NT2/D1 (cell line): ENCODE results near the gene SBF2.

Source experiments
- DNase-seq: peaks from one replicate; pipeline ENCODE4 v3.0.0-alpha.2; 2011; ENCODE audit warnings: low read depth, low spot score
- H3K27me3 ChIP-seq: 2 replicates; pipeline ENCODE4 v1.6.0; 2011; ENCODE audit warnings: mild to moderate bottlenecking; ENCODE audit not compliant: insufficient read length, insufficient read depth
- H3K36me3 ChIP-seq: 2 replicates; pipeline ENCODE4 v1.6.1; 2011; ENCODE audit warnings: mild to moderate bottlenecking, low read length, mixed read lengths; ENCODE audit not compliant: insufficient read depth, insufficient read length
- H3K4me1 ChIP-seq: 2 replicates; pipeline ENCODE4 v1.5.1; 2011; ENCODE audit not compliant: insufficient read depth, insufficient read length
- H3K4me3 ChIP-seq: 2 replicates; pipeline ENCODE4 v1.5.1; 2011; ENCODE audit warnings: low read depth; ENCODE audit not compliant: insufficient read length
- H3K9ac ChIP-seq: 2 replicates; pipeline ENCODE4 v1.6.0; 2011; ENCODE audit warnings: low read depth; ENCODE audit not compliant: insufficient read length
- H3K9me3 ChIP-seq: 2 replicates; pipeline ENCODE4 v1.5.1; 2011; ENCODE audit warnings: mild to moderate bottlenecking, low read length; ENCODE audit not compliant: insufficient read depth
- SUZ12 ChIP-seq: IDR thresholded peaks from 2 replicates; pipeline ENCODE4 v1.6.1; 2011; ENCODE audit not compliant: insufficient read length, insufficient read depth; ENCODE audit errors: extremely low read depth
- YY1 ChIP-seq: IDR thresholded peaks from 2 replicates; pipeline ENCODE4 v1.6.1; 2011; ENCODE audit not compliant: insufficient read length, insufficient read depth
- ZNF274 ChIP-seq: IDR thresholded peaks from 2 replicates; pipeline ENCODE4 v1.6.1; 2011; ENCODE audit warnings: mild to moderate bottlenecking, low read depth, low read length

The SBF2 gene

DNA sequence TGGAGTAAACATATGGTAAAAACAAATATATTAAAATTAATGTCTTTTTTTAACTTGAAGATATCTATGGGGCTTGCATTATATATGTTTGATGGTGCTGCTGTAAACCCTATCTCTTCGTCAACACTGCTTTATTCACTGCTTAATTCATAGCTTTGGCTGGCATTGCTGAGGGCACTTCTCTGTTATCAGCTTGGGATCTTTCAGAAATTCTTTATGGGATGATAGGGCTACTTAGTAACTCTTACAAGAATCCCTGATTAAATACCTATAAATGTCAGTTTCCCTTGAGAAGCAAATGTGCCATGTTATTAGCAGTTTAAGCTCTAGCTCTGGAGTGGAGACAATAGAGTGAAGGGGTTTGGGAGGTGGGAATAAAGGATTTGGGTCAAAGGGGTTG is 517.8 kb downstream of the SBF2 start:
- Histone ChIP-seq H3K27me3 (no peaks in the 10 kb centered on the region), H3K4me3 (no peak overlapping the region), H3K9me3 (no peaks in the 10 kb centered on the region), H3K9ac (no peak overlapping the region), H3K4me1 (peaks cover 7% of the 10 kb centered on the region), H3K36me3 (peaks cover 18% of the 10 kb centered on the region)
- TF ChIP-seq ZNF274 (no peak), YY1 (no peak), SUZ12 (no peak)
- DNase-seq: no peak

DNA sequence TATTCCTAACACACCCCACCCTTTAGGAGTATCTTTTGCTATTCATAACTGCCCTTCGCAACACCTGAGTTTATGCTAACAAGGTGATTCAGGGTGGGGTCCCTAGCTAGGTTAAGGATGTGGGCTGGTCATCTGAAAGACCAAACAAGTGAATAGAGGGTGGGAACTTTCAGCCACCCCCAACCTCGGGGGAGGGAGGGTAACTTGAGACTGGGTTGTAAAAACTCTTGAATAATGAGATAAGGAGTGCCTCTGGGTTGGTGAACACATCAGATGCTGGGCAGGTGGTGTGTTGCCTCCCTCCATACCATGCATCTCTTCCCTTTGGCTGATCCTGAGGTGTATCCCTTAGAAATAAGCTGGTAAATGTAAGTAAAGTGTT is 518.6 kb downstream of the SBF2 start:
- Histone ChIP-seq H3K27me3 (no peaks in the 10 kb centered on the region), H3K4me1 (peaks cover 7% of the 10 kb centered on the region), H3K4me3 (no peak overlapping the region), H3K36me3 (peaks cover 10% of the 10 kb centered on the region), H3K9me3 (no peaks in the 10 kb centered on the region), H3K9ac (no peak overlapping the region)
- TF ChIP-seq YY1 (no peak), ZNF274 (no peak), SUZ12 (no peak)
- DNase-seq: no peak

DNA sequence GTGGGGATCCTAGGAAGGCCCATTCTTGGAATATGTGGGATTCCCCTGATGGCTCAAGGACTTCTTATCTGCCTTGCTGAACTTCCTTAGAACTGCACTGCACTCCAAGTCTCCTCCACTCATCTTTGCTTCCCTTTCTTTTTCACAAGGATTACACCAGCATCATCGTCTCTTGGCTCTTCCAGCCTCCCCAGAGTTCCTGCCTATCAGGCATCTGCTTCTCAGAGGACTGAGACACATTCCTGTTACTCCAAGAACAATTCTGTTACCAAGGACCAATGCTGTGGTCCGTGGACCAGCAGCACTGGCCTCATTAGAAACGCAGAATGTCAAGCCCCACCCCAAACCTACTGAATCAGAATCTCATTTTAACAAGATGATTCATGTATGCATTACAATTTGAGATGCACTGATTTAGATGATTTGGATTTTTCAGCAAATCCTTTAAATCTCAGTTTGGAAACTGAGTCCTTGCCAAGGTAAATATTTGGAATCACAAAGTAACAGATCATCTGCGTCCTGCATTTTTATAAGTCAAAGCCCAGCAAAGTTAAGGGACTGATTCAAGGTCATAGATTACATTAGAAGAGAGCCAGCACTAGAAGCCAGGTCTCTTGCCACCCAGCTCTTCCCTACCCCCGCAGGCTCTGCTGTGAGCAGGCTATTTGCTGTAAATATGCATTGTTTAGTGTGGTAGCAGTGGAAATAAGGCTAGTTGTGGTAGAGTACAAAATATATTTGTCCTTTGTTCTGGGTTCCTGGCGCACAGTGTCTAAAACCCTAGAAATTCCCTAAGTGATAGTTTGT is 519.2 kb downstream of the SBF2 start:
- Histone ChIP-seq H3K4me3 (no peak overlapping the region), H3K9ac (no peak overlapping the region), H3K4me1 (peaks cover 7% of the 10 kb centered on the region), H3K27me3 (no peaks in the 10 kb centered on the region), H3K36me3 (peaks cover 5% of the 10 kb centered on the region), H3K9me3 (no peaks in the 10 kb centered on the region)
- DNase-seq: no peak
- no peak for TF ChIP-seq YY1
- TF ChIP-seq SUZ12: no peak
- TF ChIP-seq ZNF274: no peak

DNA sequence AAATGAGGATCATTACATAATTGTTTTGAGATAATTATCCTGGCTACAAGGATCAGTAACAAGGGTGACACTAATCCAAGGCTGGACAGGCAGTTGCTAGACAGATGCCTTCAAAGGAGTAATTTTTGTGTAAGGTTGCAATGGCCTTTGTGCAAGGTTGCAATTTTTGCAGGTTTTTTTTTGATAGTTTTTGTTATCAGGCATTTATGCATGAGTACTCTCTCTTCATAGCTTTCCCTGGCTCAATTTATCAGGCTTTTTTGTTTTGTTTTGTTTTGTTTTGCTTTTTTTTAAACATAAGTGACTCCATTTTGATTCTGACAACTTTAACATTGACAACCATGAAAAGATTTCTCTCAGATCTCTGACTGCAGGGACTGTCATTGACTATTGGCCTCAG is 519.9 kb downstream of the SBF2 start:
- no peaks in the 10 kb centered on the region for H3K27me3 ChIP-seq
- H3K9ac ChIP-seq: no peak overlapping the region
- H3K4me1 ChIP-seq: peaks cover 7% of the 10 kb centered on the region
- no peak overlapping the region for H3K4me3 ChIP-seq
- TF ChIP-seq YY1: no peak
- TF ChIP-seq ZNF274: no peak
- TF ChIP-seq SUZ12: no peak
- H3K9me3 ChIP-seq: no peaks in the 10 kb centered on the region
- DNase-seq: no peak
- no peaks in the 10 kb centered on the region for H3K36me3 ChIP-seq

DNA sequence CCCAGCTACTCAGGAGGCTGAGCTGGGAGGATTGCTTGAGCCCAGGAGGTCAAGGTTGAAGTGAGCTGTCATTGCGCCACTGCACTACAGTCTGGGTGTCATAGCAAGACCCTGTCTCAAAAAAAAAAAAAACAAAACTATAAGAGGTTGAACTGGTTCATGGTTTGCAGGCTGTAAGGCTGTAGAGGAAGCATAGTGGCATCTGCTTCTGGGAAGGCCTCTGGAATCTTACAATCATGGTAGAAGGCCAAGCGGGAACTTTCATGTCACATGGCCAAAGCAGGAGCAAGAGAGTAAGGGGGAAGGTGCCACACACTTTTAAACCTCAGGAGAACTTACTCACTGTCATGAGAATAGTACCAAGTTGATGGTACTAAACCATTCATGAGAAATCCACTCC is 520.5 kb downstream of the SBF2 start:
- no peaks in the 10 kb centered on the region for H3K36me3 ChIP-seq
- H3K4me1 ChIP-seq: peaks cover 7% of the 10 kb centered on the region
- no peak overlapping the region for H3K4me3 ChIP-seq
- DNase-seq: no peak
- no peak for TF ChIP-seq YY1
- TF ChIP-seq ZNF274: no peak
- TF ChIP-seq SUZ12: no peak
- H3K9me3 ChIP-seq: no peaks in the 10 kb centered on the region
- H3K27me3 ChIP-seq: no peaks in the 10 kb centered on the region
- no peak overlapping the region for H3K9ac ChIP-seq

DNA sequence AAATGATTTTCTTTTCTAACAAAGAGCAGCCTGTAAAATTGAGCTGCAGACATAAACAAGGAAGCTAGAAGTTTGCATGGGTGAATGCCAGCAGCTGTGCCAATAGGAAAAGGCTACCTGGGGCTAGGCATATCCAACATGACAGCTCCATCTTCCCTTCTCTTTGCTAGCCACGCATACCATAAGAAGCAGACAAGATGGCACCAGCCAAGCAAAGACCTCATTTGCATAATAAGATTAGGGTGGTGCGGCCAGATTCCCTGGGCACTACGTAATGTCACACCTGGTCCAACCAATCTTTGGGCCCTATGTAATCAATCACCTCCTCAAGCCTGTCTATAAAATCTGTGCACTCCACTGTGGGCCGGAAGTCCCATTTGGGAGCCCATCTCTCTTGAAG is 521.8 kb downstream of the SBF2 start:
- H3K27me3 ChIP-seq: no peaks in the 10 kb centered on the region
- no peak for DNase-seq
- TF ChIP-seq SUZ12 (no peak), YY1 (no peak), ZNF274 (no peak)
- H3K36me3 ChIP-seq: no peaks in the 10 kb centered on the region
- no peak overlapping the region for H3K9ac ChIP-seq
- H3K4me1 ChIP-seq: peaks cover 3% of the 10 kb centered on the region
- no peaks in the 10 kb centered on the region for H3K9me3 ChIP-seq
- no peak overlapping the region for H3K4me3 ChIP-seq

DNA sequence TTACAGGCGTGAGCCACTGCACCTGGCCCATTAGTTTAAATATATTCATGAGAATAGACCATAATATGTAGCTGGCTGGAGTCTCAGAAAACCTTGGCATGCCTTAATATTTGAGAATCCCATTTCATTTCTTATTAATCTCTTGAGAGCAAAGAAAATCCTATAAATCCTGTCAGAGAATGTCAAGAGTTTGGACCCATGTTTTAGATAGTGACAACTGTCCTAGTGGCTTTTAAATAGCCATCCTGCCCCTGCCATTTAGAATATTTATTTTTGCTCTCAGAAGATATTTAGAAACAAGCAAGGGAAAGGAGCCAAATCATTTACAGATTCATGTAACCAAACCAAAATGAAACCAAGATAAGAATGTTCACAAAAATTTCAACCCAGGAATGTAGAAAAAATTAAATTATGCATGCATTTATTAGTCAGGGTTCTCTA is 522.9 kb downstream of the SBF2 start:
- peaks cover 8% of the 10 kb centered on the region for H3K4me1 ChIP-seq
- DNase-seq: no peak
- H3K4me3 ChIP-seq: no peak overlapping the region
- H3K27me3 ChIP-seq: no peaks in the 10 kb centered on the region
- H3K36me3 ChIP-seq: no peaks in the 10 kb centered on the region
- TF ChIP-seq YY1: no peak
- H3K9me3 ChIP-seq: no peaks in the 10 kb centered on the region
- no peak overlapping the region for H3K9ac ChIP-seq

DNA sequence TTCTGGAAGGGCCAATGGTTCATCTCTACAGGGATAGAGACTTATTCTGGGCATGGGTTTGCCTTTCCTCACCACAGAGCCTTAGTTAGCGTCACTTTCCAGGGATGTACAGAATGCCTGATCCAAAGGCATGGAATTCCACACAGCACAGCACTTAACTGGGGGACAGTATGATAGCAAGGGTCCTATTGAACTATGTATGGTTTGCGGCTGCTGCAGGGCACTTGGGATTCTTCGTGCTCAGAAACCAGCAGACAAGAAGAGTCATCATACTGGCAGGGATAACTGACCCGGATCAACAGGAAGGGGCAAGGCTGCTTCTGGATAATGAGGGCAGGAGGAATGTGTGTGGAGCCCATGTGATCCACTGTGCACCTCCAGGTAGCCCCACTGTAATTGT is 524.4 kb downstream of the SBF2 start:
- Histone ChIP-seq H3K27me3 (no peaks in the 10 kb centered on the region), H3K9me3 (no peaks in the 10 kb centered on the region), H3K4me1 (peaks cover 13% of the 10 kb centered on the region), H3K36me3 (no peaks in the 10 kb centered on the region), H3K9ac (no peak overlapping the region), H3K4me3 (no peak overlapping the region)
- no peak for TF ChIP-seq YY1
- no peak for TF ChIP-seq SUZ12
- no peak for TF ChIP-seq ZNF274
- no peak for DNase-seq
